OCI-LY7 (cell line): ENCODE data around the gene SLC16A8.

Source experiments
- CTCF ChIP-seq: fragments of 200-600 bp; sonication (generic); conservative IDR thresholded peaks from 2 replicates; pipeline ENCODE4 v1.5.1; 2014; ENCODE audit warnings: mild to moderate bottlenecking, antibody characterized with exemption, low read length, moderate library complexity, mixed read lengths
- EZH2phosphoT487 ChIP-seq: fragments of 200-600 bp; sonication (generic); IDR thresholded peaks from 2 replicates; pipeline ENCODE4 v1.6.1; 2018; ENCODE audit warnings: low read depth, borderline replicate concordance, mild to moderate bottlenecking, mixed run types, antibody characterized with exemption, low read length, moderate library complexity, mixed read lengths

GRCh38 chr22:38036392-38037062 lies 47.5 kb downstream of the SLC16A8 start:
- no peak for TF ChIP-seq CTCF
- no peak for TF ChIP-seq EZH2phosphoT487
